Activated T-helper 1 cell treated with Interleukin-2 at 50 U/mL for 16 hours (primary cell): ENCODE data around the gene ASL.
"Not testable (repeated sequence)": the region's sequence is repeated elsewhere in the genome, so short reads cannot be mapped to it uniquely, and the experiment has no call there.

Experiments
- DNase-seq: peaks from one replicate; pipeline ENCODE4 v3.0.0-alpha.2; 2020; ENCODE audit warnings: low read depth

The ASL gene

GRCh38 chr7:66076462-66077329 lies 1.1 kb downstream of the ASL start:
- DNase-seq, result no peak

GRCh38 chr7:66078067-66078466 lies 2.4 kb downstream of the ASL start:
- DNase-seq, result no peak

GRCh38 chr7:66082083-66082482 lies 6.5 kb downstream of the ASL start:
- DNase-seq, result no peak

GRCh38 chr7:66082886-66083415 lies 7.3 kb downstream of the ASL start:
- DNase-seq, result no peak

- DNase-seq, result no peak
Observed at GRCh38 chr7:66083677-66084076, 8.1 kb downstream of the ASL start.

- DNase-seq, result no peak
Observed at GRCh38 chr7:66088861-66089838, 13.5 kb downstream of the ASL start.

- DNase-seq, result no peak
Observed at GRCh38 chr7:66092654-66093053, 17.0 kb downstream of the ASL start.

- no peak for DNase-seq
Observed at GRCh38 chr7:66095010-66095409, 19.4 kb downstream of the ASL start.

GRCh38 chr7:66099232-66099550 lies 23.6 kb downstream of the ASL start:
- DNase-seq, result no peak

GRCh38 chr7:66099551-66100407 lies 24.2 kb downstream of the ASL start:
- peak; percentile 14 for DNase-seq

GRCh38 chr7:66100408-66101050 lies 24.9 kb downstream of the ASL start:
- no peak for DNase-seq

- DNase-seq, result not testable (repeated sequence)
Observed at GRCh38 chr7:66102168-66102567, 26.5 kb downstream of the ASL start.

GRCh38 chr7:66103994-66104393 lies 28.4 kb downstream of the ASL start:
- DNase-seq, result not testable (repeated sequence)

GRCh38 chr7:66105263-66105748 lies 29.7 kb downstream of the ASL start:
- DNase-seq, result no peak

- not testable (repeated sequence) for DNase-seq
Observed at GRCh38 chr7:66108410-66108809, 32.8 kb downstream of the ASL start.

- no peak for DNase-seq
Observed at GRCh38 chr7:66110856-66111255, 35.2 kb downstream of the ASL start.

GRCh38 chr7:66114743-66115649 lies 39.4 kb downstream of the ASL start, which contains the start of gene CRCP:
TSS of gene CRCP (plus strand) at chr7:66114847. CDS start at chr7:66114963, 116 bp downstream.
- DNase-seq, result peak; percentile 77

GRCh38 chr7:66116680-66117420 lies 41.2 kb downstream of the ASL start:
- DNase-seq, result not testable (repeated sequence)

- no peak for DNase-seq
Observed at GRCh38 chr7:66118603-66119002, 43.0 kb downstream of the ASL start.
